Uterus (tissue), 4 donors: Measurements from ENCODE around the gene VKORC1. TPM values are rescaled to one million over a fixed set of nuclear protein-coding genes. Genes with fewer than 3 reads are reported as not detected.
A peak's percentile ranks its signal among the peaks of the same experiment; 100 is the strongest.

Source experiments
- DNase-seq, 2 donors: peaks; one replicate each; pipeline ENCODE4 v3.0.0-alpha.2; 2019 to 2020
- H3K27ac ChIP-seq, 2 donors: fragments of 200-600 bp; sonication (generic); 1 replicate in 1 of 2; 2 replicates in 1 of 2; pipeline ENCODE4 v1.5.1; 2016 to 2018
- H3K27me3 ChIP-seq, 2 donors: fragments of 200-600 bp; sonication (generic); one replicate each; pipeline ENCODE4 v1.5.1; 2018 to 2019; ENCODE audit warnings: control low read depth in 1 of 2
- H3K36me3 ChIP-seq, 2 donors: fragments of 200-600 bp; sonication (generic); one replicate each; pipeline ENCODE4 v1.5.1; 2019; ENCODE audit warnings: control low read depth in 1 of 2
- H3K4me1 ChIP-seq, 2 donors: fragments of 200-600 bp; sonication (generic); one replicate each; pipeline ENCODE4 v1.5.1; 2018 to 2019; ENCODE audit warnings: control low read depth in 1 of 2
- H3K4me3 ChIP-seq, 2 donors: fragments of 200-600 bp; sonication (generic); 1 replicate in 1 of 2; 2 replicates in 1 of 2; pipeline ENCODE4 v1.5.1; 2018 to 2019; ENCODE audit warnings: mild to moderate bottlenecking in 1 of 2
- H3K9me3 ChIP-seq, 2 donors: fragments of 200-600 bp; sonication (generic); one replicate each; pipeline ENCODE4 v1.5.1; 2019; ENCODE audit warnings: control low read depth in 1 of 2
- POLR2A ChIP-seq, 2 donors: fragments of 450-650 bp; IDR thresholded peaks; one replicate each; pipeline ENCODE4 v1.6.1; 2016; ENCODE audit warnings: antibody characterized with exemption in 2 of 2, mild to moderate bottlenecking in 1 of 2, moderate library complexity in 1 of 2
- intact Hi-C: fragments of 100-400 bp; cut with DNase I; formaldehyde crosslinking; loops from one replicate; pipeline ENCODE4 v1.15.1; 2023; ENCODE audit warnings: low total_unique reads
- total RNA-seq, 4 donors: library from RNA; depleted of rRNA in 3 of 4; stranded (reverse); fragments of >200 nt in 3 of 4; gene quantifications; one replicate each; pipeline versions ENCODE4 v1.1.0 to v1.2.4, GENCODE V29; 2014 to 2023
- TF ChIP-seq, protein P1 (sequence below), 4 experiments: fragments of 200-600 bp in 2 of 4; fragments of 450-650 bp in 2 of 4; sonication (generic) in 2 of 4; IDR thresholded peaks; one replicate each; pipeline ENCODE4 v1.5.1; 2016 to 2019; ENCODE audit warnings: antibody characterized with exemption in 4 of 4, mild to moderate bottlenecking in 2 of 4, moderate library complexity in 1 of 4
- donor health status: DM: yes; HTN: yes; CAD: no.

Gene VKORC1
- total RNA-seq, 4 donors from 2014 or later = 68.7 to 81.8 (median 73.5) TPM

DNA sequence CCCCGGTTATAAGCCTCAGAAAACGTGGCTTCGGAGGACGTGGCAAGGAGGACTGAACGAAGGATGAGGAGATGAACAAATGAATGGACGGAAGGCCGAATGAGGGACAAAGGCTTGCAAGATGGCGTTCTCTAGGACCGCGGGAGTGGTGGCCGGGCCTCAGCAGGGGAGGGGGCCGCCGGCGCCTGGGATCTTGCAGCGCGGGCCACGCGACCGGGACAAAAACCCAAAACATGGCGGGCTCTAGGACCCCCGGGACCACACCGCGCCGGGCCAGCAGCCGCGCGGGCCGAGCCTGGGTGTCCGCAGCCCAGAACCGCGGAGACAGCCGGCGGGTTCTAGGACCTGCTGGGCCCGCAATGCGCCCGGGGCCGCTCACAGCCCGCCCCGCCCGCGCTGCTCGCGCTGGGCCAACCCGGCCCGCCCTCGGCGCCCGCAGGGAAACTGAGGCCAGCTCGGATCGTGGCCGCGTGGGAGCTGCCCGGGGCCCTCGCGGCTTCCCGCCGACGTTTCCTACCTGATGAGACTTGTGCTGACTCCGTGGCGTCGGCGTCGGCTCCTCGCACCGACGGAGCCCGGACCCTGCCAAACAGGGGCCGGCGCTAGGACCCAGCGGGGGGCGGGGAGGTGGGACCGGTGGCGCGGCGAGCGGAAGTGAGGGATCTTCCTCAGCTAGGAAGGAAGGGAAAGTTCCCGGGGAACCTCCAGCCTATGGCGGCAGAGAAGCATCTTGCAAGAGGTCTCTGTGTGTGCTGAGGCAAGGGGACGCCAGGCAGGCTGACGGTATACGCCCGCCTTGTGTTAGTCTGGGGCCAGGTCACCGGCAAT, 21.2 kb downstream of the VKORC1 start:
- Histone ChIP-seq H3K27me3 (no peaks in the 10 kb centered on the region), H3K4me3 (peak overlapping the region; percentile 67 to 73), H3K9me3 (no peaks in the 10 kb centered on the region), H3K36me3 (no peaks in the 10 kb centered on the region), H3K4me1 (peaks cover 0 to 10% of the 10 kb centered on the region in 2 donors), H3K27ac (peak overlapping the region; percentile 92 to 93)
- intact Hi-C loops = no loop called here
- TF ChIP-seq, protein P1, sequence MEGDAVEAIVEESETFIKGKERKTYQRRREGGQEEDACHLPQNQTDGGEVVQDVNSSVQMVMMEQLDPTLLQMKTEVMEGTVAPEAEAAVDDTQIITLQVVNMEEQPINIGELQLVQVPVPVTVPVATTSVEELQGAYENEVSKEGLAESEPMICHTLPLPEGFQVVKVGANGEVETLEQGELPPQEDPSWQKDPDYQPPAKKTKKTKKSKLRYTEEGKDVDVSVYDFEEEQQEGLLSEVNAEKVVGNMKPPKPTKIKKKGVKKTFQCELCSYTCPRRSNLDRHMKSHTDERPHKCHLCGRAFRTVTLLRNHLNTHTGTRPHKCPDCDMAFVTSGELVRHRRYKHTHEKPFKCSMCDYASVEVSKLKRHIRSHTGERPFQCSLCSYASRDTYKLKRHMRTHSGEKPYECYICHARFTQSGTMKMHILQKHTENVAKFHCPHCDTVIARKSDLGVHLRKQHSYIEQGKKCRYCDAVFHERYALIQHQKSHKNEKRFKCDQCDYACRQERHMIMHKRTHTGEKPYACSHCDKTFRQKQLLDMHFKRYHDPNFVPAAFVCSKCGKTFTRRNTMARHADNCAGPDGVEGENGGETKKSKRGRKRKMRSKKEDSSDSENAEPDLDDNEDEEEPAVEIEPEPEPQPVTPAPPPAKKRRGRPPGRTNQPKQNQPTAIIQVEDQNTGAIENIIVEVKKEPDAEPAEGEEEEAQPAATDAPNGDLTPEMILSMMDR (IDR thresholded peaks at IDR 0.05) = peak in 2 of 4 experiments; percentile 9 to 23
- peak; percentile 17 to 29 for TF ChIP-seq POLR2A (IDR thresholded peaks at IDR 0.05)
- DNase-seq = peak; percentile 87 to 90

DNA sequence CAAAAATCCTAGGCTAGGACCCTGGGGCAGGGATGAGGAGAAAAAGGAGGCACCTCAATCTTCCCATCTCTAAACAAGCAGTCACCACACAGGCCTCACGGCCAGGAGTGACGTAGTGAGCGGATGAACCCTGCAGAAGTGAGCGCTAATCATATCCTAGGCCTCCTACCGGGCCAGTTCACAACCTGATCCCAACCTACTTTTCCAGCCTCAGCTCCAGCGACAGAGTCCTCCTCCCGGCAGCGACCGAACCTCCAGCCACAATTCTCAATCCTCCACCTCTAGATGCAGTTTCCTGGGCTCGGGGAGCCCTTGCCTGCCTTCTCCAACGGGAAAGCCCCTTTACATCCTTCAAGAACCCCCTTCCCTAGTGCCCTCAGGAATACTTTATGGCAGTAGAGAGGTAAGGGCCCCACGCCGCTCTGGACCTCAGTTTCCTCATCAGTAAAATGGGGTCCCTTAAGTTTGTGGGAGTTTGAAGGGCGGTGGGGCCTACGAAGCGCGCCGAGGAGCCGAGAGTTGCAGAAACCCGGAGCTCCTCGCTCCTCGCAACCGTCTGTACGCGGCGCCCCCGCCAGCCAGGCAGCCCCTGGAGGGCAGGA, 22.0 kb downstream of the VKORC1 start:
- no peaks in the 10 kb centered on the region for H3K27me3 ChIP-seq
- H3K36me3 ChIP-seq = no peaks in the 10 kb centered on the region
- H3K4me3 ChIP-seq = peak overlapping the region; percentile 67 to 73
- TF ChIP-seq POLR2A (IDR thresholded peaks at IDR 0.05) = no peak
- intact Hi-C loops = no loop called here
- H3K4me1 ChIP-seq = peaks cover 0 to 10% of the 10 kb centered on the region in 2 donors
- no peak for DNase-seq
- H3K27ac ChIP-seq = peak overlapping the region; percentile 92 to 93
- no peaks in the 10 kb centered on the region for H3K9me3 ChIP-seq

DNA sequence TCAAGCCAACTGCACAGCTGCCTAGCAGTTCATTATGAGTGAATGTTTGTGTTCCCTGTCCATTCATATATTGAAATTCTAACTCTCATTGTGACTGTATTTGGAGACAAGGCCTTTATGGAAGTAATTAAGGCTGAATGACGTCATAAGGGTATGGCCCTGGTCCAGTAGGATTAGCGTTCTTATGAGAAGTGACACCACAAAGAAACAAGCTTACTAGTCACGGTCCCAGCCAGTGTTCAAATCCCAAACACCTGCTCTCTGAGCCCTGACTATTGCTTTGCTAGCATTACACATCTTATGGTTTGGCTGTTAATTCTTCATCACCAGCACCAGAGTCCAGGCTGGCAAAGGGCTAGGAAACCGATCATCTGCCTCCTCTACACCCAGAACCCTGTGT, 22.7 kb downstream of the VKORC1 start:
- H3K27ac ChIP-seq = peak overlapping the region; percentile 92 to 93
- no peaks in the 10 kb centered on the region for H3K27me3 ChIP-seq
- intact Hi-C loops = no loop called here
- peaks cover 0 to 10% of the 10 kb centered on the region in 2 donors for H3K4me1 ChIP-seq
- TF ChIP-seq POLR2A (IDR thresholded peaks at IDR 0.05) = no peak
- TF ChIP-seq, protein P1 (IDR thresholded peaks at IDR 0.05) = no peak
- H3K4me3 ChIP-seq = no peak overlapping the region
- no peaks in the 10 kb centered on the region for H3K36me3 ChIP-seq
- DNase-seq = no peak
- H3K9me3 ChIP-seq = no peaks in the 10 kb centered on the region

DNA sequence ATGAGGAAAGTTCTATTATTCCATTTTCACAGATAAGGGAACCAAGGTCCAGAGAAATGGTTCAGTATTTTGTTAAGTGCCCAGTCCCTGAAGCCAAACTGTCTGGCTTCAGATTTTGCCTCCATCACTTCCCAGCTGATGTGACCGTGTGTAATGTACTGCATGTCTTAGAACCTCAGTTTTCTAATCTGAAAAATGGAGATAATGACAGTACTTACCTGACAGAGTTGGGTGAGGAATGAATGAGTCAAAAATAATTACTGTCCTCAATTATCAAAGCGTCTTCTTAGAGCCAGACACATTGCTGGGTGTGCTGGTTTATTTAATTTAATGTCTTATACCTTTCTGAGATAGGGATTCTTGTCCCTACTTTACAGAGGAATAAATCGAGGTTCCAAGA, 27.3 kb downstream of the VKORC1 start:
- TF ChIP-seq, protein P1 (IDR thresholded peaks at IDR 0.05) = no peak
- no peak overlapping the region for H3K27ac ChIP-seq
- DNase-seq = no peak
- H3K36me3 ChIP-seq = no peaks in the 10 kb centered on the region
- H3K9me3 ChIP-seq = no peaks in the 10 kb centered on the region
- no peak overlapping the region for H3K4me3 ChIP-seq
- intact Hi-C loops = no loop called here
- no peaks in the 10 kb centered on the region for H3K27me3 ChIP-seq
- H3K4me1 ChIP-seq = peaks cover 0 to 8% of the 10 kb centered on the region in 2 donors

DNA sequence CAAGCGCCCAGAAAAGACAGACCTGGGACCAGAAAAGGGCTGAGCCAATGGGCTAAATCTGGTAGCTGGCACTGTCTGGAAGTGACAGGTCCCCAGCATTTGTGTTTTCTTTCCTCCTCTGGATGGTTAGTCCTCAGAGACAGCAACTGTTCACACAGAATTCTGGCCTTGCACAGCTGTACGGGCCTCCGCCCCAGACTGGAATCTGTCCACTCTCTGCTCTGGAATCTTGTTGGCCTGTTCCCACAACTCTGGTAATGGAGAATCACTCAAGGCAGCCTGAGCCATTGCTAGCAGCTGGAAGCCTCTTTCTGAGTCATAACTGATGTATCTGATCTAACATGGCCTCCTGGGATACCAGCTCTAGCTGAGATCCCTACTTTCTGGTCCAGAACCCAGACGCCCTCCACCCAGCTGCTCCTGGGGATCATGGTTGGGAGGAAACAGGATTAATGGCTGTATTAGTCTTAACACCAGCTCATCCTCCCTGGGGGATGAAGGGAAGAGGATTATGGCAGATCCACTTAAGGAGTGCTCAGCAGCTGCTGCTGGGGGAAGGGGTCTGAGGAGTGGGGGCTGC, 29.6 kb downstream of the VKORC1 start:
- H3K27ac ChIP-seq = peak overlapping the region; percentile 52 to 69
- H3K9me3 ChIP-seq = no peaks in the 10 kb centered on the region
- no peaks in the 10 kb centered on the region for H3K4me1 ChIP-seq
- H3K4me3 ChIP-seq = no peak overlapping the region
- peak; percentile 65 to 69 for DNase-seq
- H3K36me3 ChIP-seq = no peaks in the 10 kb centered on the region
- H3K27me3 ChIP-seq = no peaks in the 10 kb centered on the region
- intact Hi-C loops = no loop called here
- no peak for TF ChIP-seq POLR2A (IDR thresholded peaks at IDR 0.05)
- TF ChIP-seq, protein P1 (IDR thresholded peaks at IDR 0.05) = no peak
